HepG2 (cell line): Measurements from ENCODE around the gene RBCK1. TPM values are rescaled to one million over a fixed set of nuclear protein-coding genes. Genes with fewer than 3 reads are reported as not detected.

Source experiments
- HCFC1 ChIP-seq: fragments of 150-350 bp; IDR thresholded peaks from 2 replicates; pipeline ENCODE4 v1.6.1; 2014; ENCODE audit warnings: low read depth, low read length
- KLF16 ChIP-seq, 2 experiments: sonication (generic) in 1 of 2; formaldehyde crosslinking in 1 of 2; IDR thresholded peaks; 2 replicates each; pipeline versions ENCODE4 v1.6.1 to v1.8.0; 2016 to 2023; ENCODE audit warnings: missing genetic modification reagents in 2 of 2, missing compliant biosample characterization in 1 of 2
- KMT2A ChIP-seq: sonication (generic); formaldehyde crosslinking; IDR thresholded peaks from 2 replicates; pipeline ENCODE4 v1.4.0; 2020; ENCODE audit warnings: missing genetic modification reagents
- NKX3-1 ChIP-seq: sonication (generic); formaldehyde crosslinking; IDR thresholded peaks from 2 replicates; pipeline ENCODE4 v1.5.0; 2020; ENCODE audit warnings: missing genetic modification reagents
- NR2C2 ChIP-seq: sonication (generic); formaldehyde crosslinking; IDR thresholded peaks from 2 replicates; pipeline ENCODE4 v1.4.0; 2020; ENCODE audit warnings: missing genetic modification reagents, mild to moderate bottlenecking, moderate library complexity, borderline replicate concordance
- NR3C1 ChIP-seq: sonication (generic); formaldehyde crosslinking; IDR thresholded peaks from 2 replicates; pipeline ENCODE4 v1.4.0; 2020; ENCODE audit warnings: missing genetic modification reagents
- RAD51 ChIP-seq: fragments of 450-650 bp; IDR thresholded peaks from 2 replicates; pipeline ENCODE4 v1.6.1; 2016; ENCODE audit warnings: borderline replicate concordance
- RXRA ChIP-seq: sonication (generic); formaldehyde crosslinking; IDR thresholded peaks from 2 replicates; pipeline ENCODE4 v1.5.1; 2020; ENCODE audit warnings: missing genetic modification reagents
- SNAPC2 ChIP-seq: sonication (generic); formaldehyde crosslinking; IDR thresholded peaks from 2 replicates; pipeline ENCODE4 v1.8.1; 2022; ENCODE audit warnings: mild to moderate bottlenecking, missing genetic modification reagents
- SRSF9 ChIP-seq: fragments of 200-400 bp; formaldehyde crosslinking; IDR thresholded peaks from 2 replicates; pipeline ENCODE4 v1.6.1; 2018; ENCODE audit warnings: borderline replicate concordance, mild to moderate bottlenecking, low read depth, low read length; ENCODE audit not compliant: insufficient read depth, poor library complexity, severe bottlenecking
- SSRP1 ChIP-seq: IDR thresholded peaks from 2 replicates; pipeline ENCODE4 v1.6.1; 2016; ENCODE audit warnings: control low read depth
- TCF7 ChIP-seq: sonication (generic); IDR thresholded peaks from 2 replicates; pipeline ENCODE4 v1.6.1; 2016; ENCODE audit warnings: antibody characterized with exemption, low read depth
- TGIF2 ChIP-seq: IDR thresholded peaks from 2 replicates; pipeline ENCODE4 v1.6.1; 2016; ENCODE audit warnings: control low read depth, missing compliant biosample characterization
- USF2 ChIP-seq, 2 experiments: sonication (generic) in 1 of 2; formaldehyde crosslinking in 1 of 2; IDR thresholded peaks; 2 replicates each; pipeline versions ENCODE4 v1.5.1 to v1.6.1; 2011 to 2020; ENCODE audit warnings: borderline replicate concordance in 1 of 2, low read depth in 1 of 2, low read length in 1 of 2, mild to moderate bottlenecking in 1 of 2, missing genetic modification reagents in 1 of 2, moderate library complexity in 1 of 2
- ZNF276 ChIP-seq: sonication (generic); formaldehyde crosslinking; IDR thresholded peaks from 2 replicates; pipeline ENCODE4 v1.4.0; 2020; ENCODE audit warnings: mild to moderate bottlenecking, low read depth, missing genetic modification reagents
- ZNF546 ChIP-seq: sonication (generic); formaldehyde crosslinking; conservative IDR thresholded peaks from 2 replicates; pipeline ENCODE4 v1.8.1; 2023; ENCODE audit warnings: mild to moderate bottlenecking, missing genetic modification reagents
- ZNF557 ChIP-seq: sonication (generic); formaldehyde crosslinking; IDR thresholded peaks from 2 replicates; pipeline ENCODE4 v1.4.0; 2020; ENCODE audit warnings: missing genetic modification reagents
- ZNF749 ChIP-seq: sonication (generic); formaldehyde crosslinking; IDR thresholded peaks from 2 replicates; pipeline ENCODE4 v1.8.0; 2022; ENCODE audit warnings: mild to moderate bottlenecking, missing genetic modification reagents, moderate library complexity, borderline replicate concordance
- ZNF776 ChIP-seq: sonication (generic); formaldehyde crosslinking; IDR thresholded peaks from 2 replicates; pipeline ENCODE4 v1.4.0; 2020; ENCODE audit warnings: mild to moderate bottlenecking, missing genetic modification reagents
- polyA plus RNA-seq, 8 experiments: library from polyadenylated mRNA; depleted of rRNA in 3 of 8; stranded (reverse) in 7 of 8; unstranded in 1 of 8; fragments of >200 nt; fragmentation: Illumina TruSeq in 4 of 8; extraction: Trizol in 4 of 8; gene quantifications; 2 replicates each; pipeline versions ENCODE4 v1.2.1 to v1.2.3, GENCODE V29; 2011 to 2016; ENCODE audit warnings: low read depth in 4 of 8, missing spikeins in 1 of 8, mixed read lengths in 1 of 8; ENCODE audit not compliant: insufficient read depth in 1 of 8
- total RNA-seq, 5 experiments: library from RNA; depleted of rRNA; stranded (reverse); fragments of >200 nt; fragmentation: Illumina TruSeq; extraction: Trizol; gene quantifications; 2 replicates each; pipeline ENCODE4 v1.2.3, GENCODE V29; 2016; ENCODE audit warnings: low read depth in 1 of 5
- TF ChIP-seq, protein P1 (sequence below): IDR thresholded peaks from 2 replicates; pipeline ENCODE4 v1.6.1; 2016; ENCODE audit warnings: missing biosample characterization, missing genetic modification reagents, low read depth
- TF ChIP-seq, protein P2 (sequence below), 2 experiments: IDR thresholded peaks; 2 replicates each; pipeline ENCODE4 v1.6.1; 2011 to 2012; ENCODE audit warnings: low read length in 2 of 2, borderline replicate concordance in 1 of 2, low read depth in 1 of 2, mild to moderate bottlenecking in 1 of 2, moderate library complexity in 1 of 2

Gene RBCK1
- total and polyA plus RNA-seq, 2 of the 13 experiments (the other 11 are each of a cell fraction or from before 2014, with no cell fraction given), result 149 to 215 TPM

- TF ChIP-seq RXRA (CRISPR knock-in tag), result peak; percentile 81
- no peak for TF ChIP-seq NR3C1 (CRISPR knock-in tag)
- no peak for TF ChIP-seq ZNF557 (CRISPR knock-in tag)
- no peak for TF ChIP-seq ZNF749 (CRISPR knock-in tag)
- TF ChIP-seq, protein P1, sequence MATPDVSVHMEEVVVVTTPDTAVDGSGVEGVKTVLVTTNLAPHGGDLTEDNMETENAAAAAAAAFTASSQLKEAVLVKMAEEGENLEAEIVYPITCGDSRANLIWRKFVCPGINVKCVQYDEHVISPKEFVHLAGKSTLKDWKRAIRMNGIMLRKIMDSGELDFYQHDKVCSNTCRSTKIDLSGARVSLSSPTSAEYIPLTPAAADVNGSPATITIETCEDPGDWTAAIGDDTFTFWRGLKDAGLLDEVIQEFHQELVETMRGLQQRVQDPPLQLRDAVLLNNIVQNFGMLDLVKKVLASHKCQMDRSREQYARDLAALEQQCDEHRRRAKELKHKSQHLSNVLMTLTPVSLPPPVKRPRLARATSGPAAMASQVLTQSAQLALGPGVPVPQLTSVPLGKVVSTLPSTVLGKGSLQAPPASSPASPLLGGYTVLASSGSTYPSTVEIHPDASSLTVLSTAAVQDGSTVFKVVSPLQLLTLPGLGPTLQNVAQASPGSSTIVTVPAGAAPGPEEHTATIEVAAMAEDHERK (CRISPR knock-in tag), result no peak
- TF ChIP-seq SSRP1 (CRISPR knock-in tag), result no peak
- TF ChIP-seq SNAPC2 (CRISPR knock-in tag), result no peak
- TF ChIP-seq KMT2A (CRISPR knock-in tag), result no peak
- no peak for TF ChIP-seq USF2 (IDR thresholded peaks at IDR 0.05; ENCODE audit: low read depth, low read length)
- no peak for TF ChIP-seq USF2 (CRISPR knock-in tag; IDR thresholded peaks at IDR 0.05; ENCODE audit: borderline replicate concordance)
- no peak for TF ChIP-seq ZNF776
- TF ChIP-seq NKX3-1 (CRISPR knock-in tag), result no peak
- TF ChIP-seq NR2C2 (CRISPR knock-in tag), result peak; percentile 37; the same call in 1 of the 2 replicates
- no peak for TF ChIP-seq RAD51
- TF ChIP-seq, protein P2, sequence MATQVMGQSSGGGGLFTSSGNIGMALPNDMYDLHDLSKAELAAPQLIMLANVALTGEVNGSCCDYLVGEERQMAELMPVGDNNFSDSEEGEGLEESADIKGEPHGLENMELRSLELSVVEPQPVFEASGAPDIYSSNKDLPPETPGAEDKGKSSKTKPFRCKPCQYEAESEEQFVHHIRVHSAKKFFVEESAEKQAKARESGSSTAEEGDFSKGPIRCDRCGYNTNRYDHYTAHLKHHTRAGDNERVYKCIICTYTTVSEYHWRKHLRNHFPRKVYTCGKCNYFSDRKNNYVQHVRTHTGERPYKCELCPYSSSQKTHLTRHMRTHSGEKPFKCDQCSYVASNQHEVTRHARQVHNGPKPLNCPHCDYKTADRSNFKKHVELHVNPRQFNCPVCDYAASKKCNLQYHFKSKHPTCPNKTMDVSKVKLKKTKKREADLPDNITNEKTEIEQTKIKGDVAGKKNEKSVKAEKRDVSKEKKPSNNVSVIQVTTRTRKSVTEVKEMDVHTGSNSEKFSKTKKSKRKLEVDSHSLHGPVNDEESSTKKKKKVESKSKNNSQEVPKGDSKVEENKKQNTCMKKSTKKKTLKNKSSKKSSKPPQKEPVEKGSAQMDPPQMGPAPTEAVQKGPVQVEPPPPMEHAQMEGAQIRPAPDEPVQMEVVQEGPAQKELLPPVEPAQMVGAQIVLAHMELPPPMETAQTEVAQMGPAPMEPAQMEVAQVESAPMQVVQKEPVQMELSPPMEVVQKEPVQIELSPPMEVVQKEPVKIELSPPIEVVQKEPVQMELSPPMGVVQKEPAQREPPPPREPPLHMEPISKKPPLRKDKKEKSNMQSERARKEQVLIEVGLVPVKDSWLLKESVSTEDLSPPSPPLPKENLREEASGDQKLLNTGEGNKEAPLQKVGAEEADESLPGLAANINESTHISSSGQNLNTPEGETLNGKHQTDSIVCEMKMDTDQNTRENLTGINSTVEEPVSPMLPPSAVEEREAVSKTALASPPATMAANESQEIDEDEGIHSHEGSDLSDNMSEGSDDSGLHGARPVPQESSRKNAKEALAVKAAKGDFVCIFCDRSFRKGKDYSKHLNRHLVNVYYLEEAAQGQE (IDR thresholded peaks at IDR 0.05; ENCODE audit: borderline replicate concordance in 1 of 2, low read depth in 1 of 2, low read length in 2 of 2), result no peak
- no peak for TF ChIP-seq HCFC1
- 0 out of 2 replicates have a peak, but pooled peaks have one; percentile 48 for TF ChIP-seq TGIF2 (CRISPR knock-in tag)
- peak in 1 of 2 experiments; percentile 17; a peak in 1 of 4 replicates for TF ChIP-seq KLF16 (CRISPR knock-in tag; IDR thresholded peaks at IDR 0.05)
- TF ChIP-seq ZNF546, result no peak
- TF ChIP-seq ZNF276 (CRISPR knock-in tag), result no peak
- no peak for TF ChIP-seq TCF7
- no peak for TF ChIP-seq SRSF9
Observed at GRCh38 chr20:373171-373890, 34.8 kb upstream of the RBCK1 start (continued).
